Small intestine (tissue), 7 donors: ENCODE measurements around the gene DTWD2. TPM values are rescaled to one million over a fixed set of nuclear protein-coding genes. Genes with fewer than 3 reads are reported as not detected.
"Not testable (repeated sequence)": the region's sequence is repeated elsewhere in the genome, so short reads cannot be mapped to it uniquely, and the experiment has no call there.

ENCODE experiments used
- DNase-seq, 2 donors: peaks; one replicate each; pipeline versions ENCODE4 v3.0.0 to v3.0.0-alpha.2; 2013
- FAIRE-seq: peaks from 2 replicates; lab custom pipeline; 2012; peaks lifted over from hg19 to GRCh38; lab: Jason Lieb, UNC
- H3K27ac ChIP-seq, 3 donors: one replicate each; pipeline ENCODE4 v1.5.1; 2013; ENCODE audit warnings: low read length in 2 of 3, mild to moderate bottlenecking in 2 of 3, control low read depth in 1 of 3, inconsistent platforms in 1 of 3, low read depth in 1 of 3, moderate library complexity in 1 of 3
- H3K27me3 ChIP-seq, 3 donors: one replicate each; pipeline ENCODE4 v1.6.1; 2013; ENCODE audit warnings: low read length in 3 of 3, inconsistent platforms in 1 of 3; ENCODE audit not compliant: control insufficient read depth in 3 of 3, insufficient read depth in 3 of 3
- H3K36me3 ChIP-seq, 3 donors: one replicate each; pipeline ENCODE4 v1.6.1; 2013; ENCODE audit warnings: low read length in 3 of 3, inconsistent platforms in 1 of 3, low read depth in 1 of 3, mild to moderate bottlenecking in 1 of 3, moderate library complexity in 1 of 3; ENCODE audit not compliant: control insufficient read depth in 3 of 3, insufficient read depth in 2 of 3
- H3K4me1 ChIP-seq, 3 donors: one replicate each; pipeline ENCODE4 v1.6.1; 2013; ENCODE audit warnings: low read length in 2 of 3, inconsistent platforms in 1 of 3, low read depth in 1 of 3, mild to moderate bottlenecking in 1 of 3, moderate library complexity in 1 of 3; ENCODE audit not compliant: control insufficient read depth in 3 of 3, insufficient read depth in 2 of 3
- H3K4me3 ChIP-seq, 3 donors: one replicate each; pipeline ENCODE4 v1.5.1; 2013; ENCODE audit warnings: low read length in 3 of 3, control low read depth in 1 of 3, inconsistent platforms in 1 of 3, low read depth in 1 of 3, mild to moderate bottlenecking in 1 of 3, moderate library complexity in 1 of 3
- H3K9me3 ChIP-seq, 2 donors: one replicate each; pipeline ENCODE4 v1.6.1; 2013; ENCODE audit warnings: low read depth in 1 of 2, low read length in 1 of 2; ENCODE audit not compliant: control insufficient read depth in 2 of 2, insufficient read depth in 1 of 2
- WGBS, 3 donors: extraction: QIAGEN DNeasy Blood & Tissue Kit; methylation state at CpG; one replicate each; pipeline ENCODE4 v1.1.7; 2013; 5-methylcytosine and 5-hydroxymethylcytosine counted together
- polyA plus RNA-seq, 4 donors: library from polyadenylated mRNA; stranded (reverse) in 3 of 4; unstranded in 1 of 4; fragments of 200-250 nt in 3 of 4; fragments of 120-200 nt in 1 of 4; gene quantifications; one replicate each; pipeline versions ENCODE4 v1.2.1 to v1.2.3, GENCODE V29; 2013
- donor health status: healthy with polysubstance abuse.
- donor health status: control.
- donor health status: control.
- donor health status: Bipolar disorder and iron deficiency.
- donor health status: healthy.

Gene DTWD2
- polyA plus RNA-seq, 4 donors = 1.3 to 5.8 (median 2.4) TPM

DNA sequence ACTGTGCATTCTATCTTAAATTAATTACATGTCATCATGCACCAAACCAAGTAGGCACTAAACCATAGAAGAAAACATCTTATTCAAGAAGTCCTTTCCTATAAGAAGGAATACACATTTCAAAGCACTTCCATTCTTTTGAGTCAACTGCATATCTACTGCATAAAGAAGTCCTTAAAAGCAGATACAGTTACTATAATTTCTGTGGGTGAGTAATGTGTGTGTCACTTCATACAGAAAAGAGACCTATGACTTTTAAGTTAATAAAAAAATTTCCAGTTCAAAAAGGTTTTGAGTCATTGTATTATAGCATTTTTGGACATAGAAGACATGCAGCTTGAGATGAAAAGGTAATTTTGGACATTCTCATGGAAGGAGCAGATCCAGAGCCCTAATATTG lies 125.0 kb downstream of the DTWD2 start:
- no peaks in the 10 kb centered on the region for H3K9me3 ChIP-seq
- no peak for DNase-seq
- H3K27ac ChIP-seq = no peak overlapping the region
- H3K36me3 ChIP-seq = peaks cover 0 to 3% (median 0%) of the 10 kb centered on the region in 3 donors
- H3K27me3 ChIP-seq = no peaks in the 10 kb centered on the region
- H3K4me3 ChIP-seq = no peak overlapping the region
- H3K4me1 ChIP-seq = no peaks in the 10 kb centered on the region
- FAIRE-seq = no peak

DNA sequence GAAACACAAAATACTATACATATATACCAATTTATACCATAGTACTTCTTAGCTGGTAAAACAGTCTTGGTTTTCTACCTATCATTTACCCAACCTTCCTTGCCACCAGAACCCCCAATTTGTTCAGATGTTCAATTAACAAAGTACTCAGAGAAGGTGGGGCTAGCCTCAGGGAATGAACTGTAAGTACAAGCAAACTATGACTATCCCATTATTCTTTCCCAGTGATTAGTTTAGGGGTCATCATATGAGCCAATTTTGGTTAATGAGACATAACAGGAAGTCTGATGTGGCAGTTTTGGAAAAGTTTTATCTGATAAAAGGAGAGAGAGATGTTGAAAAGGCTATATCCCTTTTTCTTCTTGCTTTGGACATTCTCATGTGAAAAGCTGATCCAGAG lies 125.8 kb downstream of the DTWD2 start:
- Histone ChIP-seq H3K4me3 (no peak overlapping the region), H3K9me3 (no peaks in the 10 kb centered on the region), H3K27me3 (no peaks in the 10 kb centered on the region), H3K36me3 (peaks cover 0 to 3% (median 0%) of the 10 kb centered on the region in 3 donors), H3K4me1 (no peaks in the 10 kb centered on the region), H3K27ac (no peak overlapping the region)
- no peak for DNase-seq
- no peak for FAIRE-seq

DNA sequence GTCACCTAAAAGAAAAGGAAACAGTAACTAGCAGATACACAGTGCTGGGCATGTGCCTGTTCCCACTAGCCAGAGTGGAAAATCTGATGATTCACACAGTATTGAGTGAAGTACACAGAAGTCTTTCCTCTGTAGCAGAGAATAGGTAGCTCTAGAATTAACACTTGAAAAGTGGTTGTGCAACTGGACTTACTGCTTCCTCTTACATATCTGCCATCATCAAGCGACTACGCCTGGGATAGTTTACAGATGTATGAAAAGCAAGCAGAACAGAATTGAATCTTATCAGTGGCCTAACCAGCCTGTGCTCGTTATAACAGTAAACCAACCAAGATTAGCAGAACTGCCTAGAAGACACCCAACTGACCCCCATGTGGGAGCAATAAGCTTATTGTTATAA lies 130.6 kb downstream of the DTWD2 start:
- Histone ChIP-seq H3K27ac (no peak overlapping the region), H3K27me3 (no peaks in the 10 kb centered on the region), H3K36me3 (peaks cover 0 to 3% (median 0%) of the 10 kb centered on the region in 3 donors), H3K4me1 (no peaks in the 10 kb centered on the region), H3K4me3 (no peak overlapping the region), H3K9me3 (peaks cover 0 to 3% of the 10 kb centered on the region in 2 donors)
- FAIRE-seq = no peak
- peak; percentile 3 to 13 for DNase-seq
- WGBS, 3 donors = 50 to 74% (median 60%) methylated on average over 3 of the region's 3 CpGs

DNA sequence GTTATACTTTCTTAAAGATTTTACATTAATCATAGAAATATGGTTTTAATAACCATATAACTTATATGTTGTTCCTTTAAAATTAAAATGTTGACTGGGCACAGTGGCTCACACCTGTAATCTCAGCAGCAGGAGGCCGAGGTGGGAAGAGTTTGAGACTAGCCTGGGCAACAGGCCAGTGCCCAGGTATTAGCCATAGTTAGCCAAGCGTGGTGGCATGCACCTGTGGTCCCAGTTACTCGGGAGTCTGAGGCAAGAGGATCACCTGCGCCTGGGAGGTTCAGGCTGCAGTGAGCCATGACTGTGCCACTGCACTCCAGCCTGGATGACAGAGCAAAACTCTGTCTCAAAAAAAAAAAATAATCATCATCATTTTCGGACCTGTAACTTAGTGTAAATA lies 133.5 kb downstream of the DTWD2 start:
- 66 to 82% (median 77%) methylated on average over 5 of the region's 5 CpGs for WGBS, 3 donors
- FAIRE-seq (no peak), DNase-seq (no peak)
- Histone ChIP-seq H3K4me3 (no peak overlapping the region), H3K36me3 (no peaks in the 10 kb centered on the region), H3K27ac (no peak overlapping the region), H3K9me3 (peaks cover 0 to 19% of the 10 kb centered on the region in 2 donors), H3K27me3 (no peaks in the 10 kb centered on the region), H3K4me1 (no peaks in the 10 kb centered on the region)

DNA sequence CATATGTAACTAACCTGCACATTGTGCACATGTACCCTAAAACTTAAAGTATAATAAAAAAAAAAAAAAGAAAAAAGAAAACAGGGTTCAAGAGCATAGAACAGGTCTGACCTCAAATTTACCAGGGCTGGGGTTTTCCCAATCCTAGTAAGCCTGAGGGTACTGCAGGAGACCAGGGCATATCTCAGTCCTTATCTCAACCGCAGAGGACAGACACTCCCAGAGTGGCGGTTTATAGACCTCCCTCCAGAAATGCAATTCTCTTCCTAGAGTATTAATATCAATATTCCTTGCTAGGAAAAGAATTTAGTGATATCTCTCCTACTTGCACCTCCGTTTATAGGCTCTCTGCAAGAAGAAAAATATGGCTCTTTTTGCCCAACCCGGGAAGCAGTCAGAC lies 136.6 kb downstream of the DTWD2 start:
- peaks cover 0 to 19% of the 10 kb centered on the region in 2 donors for H3K9me3 ChIP-seq
- H3K27me3 ChIP-seq, H3K4me1 ChIP-seq, H3K27ac ChIP-seq, DNase-seq, H3K36me3 ChIP-seq, H3K4me3 ChIP-seq, FAIRE-seq: not testable (repeated sequence)
- WGBS, 3 donors = 93 to 96% (median 95%) methylated on average over 4 of the region's 4 CpGs

DNA sequence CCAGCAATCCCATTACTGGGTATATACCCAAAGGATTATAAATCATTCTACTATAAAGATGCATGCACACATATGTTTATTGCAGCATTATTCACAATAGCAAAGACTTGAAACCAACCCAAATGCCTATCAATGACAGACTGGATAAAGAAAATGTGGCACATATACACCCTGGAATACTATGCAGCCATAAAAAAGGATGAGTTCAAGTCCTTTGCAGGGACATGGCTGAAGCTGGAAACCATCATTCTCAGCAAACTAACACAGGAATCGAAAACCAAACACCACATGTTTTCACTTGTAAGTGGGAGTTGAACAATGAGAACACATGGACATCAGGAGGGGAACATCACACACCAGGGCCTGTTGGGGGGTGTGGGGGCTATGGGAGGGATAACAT lies 138.8 kb downstream of the DTWD2 start:
- not testable (repeated sequence) for H3K27ac ChIP-seq, FAIRE-seq
- H3K9me3 ChIP-seq = peaks cover 0 to 19% of the 10 kb centered on the region in 2 donors

DNA sequence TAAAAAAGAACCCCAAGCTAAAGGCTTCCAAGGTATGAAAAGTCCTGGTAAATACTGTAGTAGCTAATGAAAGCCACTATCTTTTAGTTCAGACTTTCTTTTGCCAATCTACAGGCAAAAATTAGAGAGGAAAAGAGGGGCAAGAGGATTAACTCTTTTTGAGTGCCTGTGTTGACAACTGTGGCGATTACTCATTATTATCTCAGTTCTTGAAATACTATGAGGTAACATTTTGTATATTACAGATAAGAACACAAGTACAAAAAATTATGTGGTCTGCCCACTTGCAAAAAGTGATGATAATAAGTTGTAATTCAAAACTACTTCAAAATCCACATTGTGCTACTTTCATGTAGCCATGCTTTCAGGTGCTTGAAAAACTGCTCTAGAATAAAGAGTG lies 144.0 kb downstream of the DTWD2 start:
- WGBS, 3 donors = 92 to 97% (median 95%) methylated on average over 1 of the region's 1 CpG
- Histone ChIP-seq H3K36me3 (no peaks in the 10 kb centered on the region), H3K9me3 (no peaks in the 10 kb centered on the region), H3K4me1 (no peaks in the 10 kb centered on the region), H3K4me3 (no peak overlapping the region), H3K27ac (no peak overlapping the region), H3K27me3 (no peaks in the 10 kb centered on the region)
- no peak for FAIRE-seq
- no peak for DNase-seq

More for the DNA sequence above, 138.8 kb downstream of the DTWD2 start:
- H3K4me1 ChIP-seq, DNase-seq, H3K36me3 ChIP-seq, H3K27me3 ChIP-seq, H3K4me3 ChIP-seq: not testable (repeated sequence)
- WGBS, 3 donors = 96% methylated on average over 1 of the region's 1 CpG

DNA sequence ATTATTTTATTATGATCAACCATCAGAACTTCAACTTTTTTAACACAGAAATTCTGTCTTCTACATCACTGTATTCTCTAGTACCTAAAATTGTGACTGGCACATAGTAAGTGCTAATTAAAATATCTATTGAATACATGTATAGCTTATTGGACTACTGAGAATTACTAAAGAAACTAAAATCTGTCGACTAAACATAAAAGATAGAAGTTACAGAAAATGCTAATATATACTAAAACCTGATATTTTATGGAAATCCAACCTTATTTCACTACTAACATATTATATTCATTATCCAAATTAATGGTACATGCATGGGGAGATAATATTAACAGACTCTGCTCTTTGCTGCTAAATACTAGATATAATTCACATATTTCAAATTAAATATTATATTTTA lies 153.6 kb downstream of the DTWD2 start:
- no peaks in the 10 kb centered on the region for H3K9me3 ChIP-seq
- no peak for FAIRE-seq

DNA sequence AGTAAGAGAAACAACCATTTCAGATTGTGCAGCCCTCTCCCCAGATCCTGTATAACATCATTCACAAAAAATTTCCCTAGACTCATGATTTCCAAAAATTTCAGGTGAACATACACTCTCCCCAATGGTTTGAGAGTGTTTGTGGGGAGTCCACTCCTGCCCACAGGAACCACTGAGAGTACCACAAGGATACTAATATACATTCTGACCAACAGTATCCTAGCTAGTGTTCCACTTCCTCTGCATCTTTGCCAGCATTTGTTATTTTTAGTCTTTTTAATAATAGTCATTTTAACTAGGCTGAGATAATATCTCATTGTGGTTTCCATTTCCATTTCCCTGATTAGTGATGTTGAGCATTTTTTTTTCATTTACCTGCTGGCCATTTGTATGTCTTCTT lies 155.4 kb downstream of the DTWD2 start:
- Histone ChIP-seq H3K27ac (no peak overlapping the region), H3K27me3 (no peaks in the 10 kb centered on the region), H3K4me3 (no peak overlapping the region), H3K9me3 (no peaks in the 10 kb centered on the region), H3K36me3 (no peaks in the 10 kb centered on the region), H3K4me1 (no peaks in the 10 kb centered on the region)
- DNase-seq (no peak), FAIRE-seq (no peak)

More for the DNA sequence above, 153.6 kb downstream of the DTWD2 start:
- Histone ChIP-seq H3K36me3 (no peaks in the 10 kb centered on the region), H3K4me1 (no peaks in the 10 kb centered on the region), H3K27ac (no peak overlapping the region), H3K4me3 (no peak overlapping the region), H3K27me3 (no peaks in the 10 kb centered on the region)
- no peak for DNase-seq
- 86 to 93% (median 86%) methylated on average over 1 of the region's 1 CpG for WGBS, 3 donors
